CMK (cell line): ENCODE data around the gene HS2ST1.
A peak's percentile ranks its signal among the peaks of the same experiment; 100 is the strongest.
"Not testable (repeated sequence)": the region's sequence is repeated elsewhere in the genome, so short reads cannot be mapped to it uniquely, and the experiment has no call there.

Experiments
- DNase-seq: peaks from one replicate; pipeline ENCODE4 v3.0.0-alpha.2; 2010; ENCODE audit warnings: low read depth

HS2ST1 gene

DNA sequence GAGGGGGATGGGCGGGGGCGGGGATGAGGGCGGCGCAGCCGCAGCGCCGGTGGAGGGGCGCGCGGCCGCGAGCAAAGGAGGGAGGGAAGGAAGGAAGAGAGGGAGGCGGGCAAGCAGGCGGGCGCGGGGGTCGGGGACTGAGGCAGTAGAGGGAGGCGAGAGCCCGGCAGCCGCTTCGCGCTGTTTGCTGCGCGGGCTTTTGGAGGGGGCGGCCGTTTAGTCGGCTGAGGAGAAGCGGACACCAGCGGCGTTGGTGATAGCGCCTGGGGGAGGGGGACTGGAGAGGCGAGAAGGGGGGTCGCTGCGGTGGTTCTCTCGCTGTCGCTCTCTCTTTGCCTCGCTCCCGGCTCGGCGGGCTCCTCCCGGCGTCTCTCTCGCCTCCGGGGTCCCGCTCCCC is at the start of gene HS2ST1:
HS2ST1 (plus strand) TSS at position 35 of the 397 bp plus-strand sequence.
- no peak for DNase-seq

DNA sequence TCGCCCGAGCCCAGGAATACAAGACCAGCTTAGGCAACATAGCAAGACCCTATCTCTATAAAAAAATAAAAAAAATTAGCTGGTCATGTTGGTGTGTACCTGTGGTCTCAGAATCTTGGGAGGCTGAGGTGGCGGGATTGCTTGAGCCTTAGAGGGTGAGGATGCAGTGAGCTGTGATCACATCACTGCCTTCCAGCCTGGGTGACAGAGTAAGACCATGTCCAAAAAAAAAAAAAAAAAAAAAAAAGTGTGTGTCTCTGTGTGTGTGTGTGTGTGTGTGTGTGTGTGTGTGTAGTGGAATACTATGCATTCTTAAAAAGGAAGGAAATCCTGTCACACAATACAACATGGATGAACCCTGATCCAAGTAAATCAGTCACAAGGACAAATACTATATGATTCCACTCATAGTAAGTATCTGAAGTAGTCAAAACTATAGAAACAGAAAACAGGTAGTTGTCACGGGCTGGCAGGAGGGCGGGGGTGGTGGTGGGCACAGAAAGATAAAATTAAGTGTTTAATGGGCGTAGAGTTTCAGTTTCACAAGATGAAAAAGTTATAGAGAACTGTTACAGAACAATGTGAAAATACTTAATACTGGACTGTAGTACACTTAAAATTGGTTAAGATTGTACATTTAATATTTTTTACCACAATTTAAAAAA is 48.3 kb upstream of the HS2ST1 start:
- no peak for DNase-seq

DNA sequence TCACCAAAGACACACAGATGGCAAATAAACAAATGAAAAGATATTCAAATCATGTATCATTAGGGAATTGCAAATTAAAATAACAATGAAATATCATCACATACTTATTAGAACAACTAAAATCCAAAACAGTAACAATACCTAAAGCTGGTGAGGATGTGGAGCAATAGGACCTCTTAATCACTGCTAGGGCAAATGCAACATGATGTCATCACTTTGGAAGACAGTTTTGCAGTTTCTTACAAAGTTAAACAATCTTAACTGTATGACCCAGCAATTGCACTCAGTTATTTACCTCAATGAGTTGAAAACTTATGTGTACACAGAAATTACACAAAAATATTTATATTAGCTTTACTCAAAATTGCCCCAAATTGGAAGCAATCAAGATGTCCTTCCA is 47.8 kb upstream of the HS2ST1 start:
- DNase-seq: no peak

DNA sequence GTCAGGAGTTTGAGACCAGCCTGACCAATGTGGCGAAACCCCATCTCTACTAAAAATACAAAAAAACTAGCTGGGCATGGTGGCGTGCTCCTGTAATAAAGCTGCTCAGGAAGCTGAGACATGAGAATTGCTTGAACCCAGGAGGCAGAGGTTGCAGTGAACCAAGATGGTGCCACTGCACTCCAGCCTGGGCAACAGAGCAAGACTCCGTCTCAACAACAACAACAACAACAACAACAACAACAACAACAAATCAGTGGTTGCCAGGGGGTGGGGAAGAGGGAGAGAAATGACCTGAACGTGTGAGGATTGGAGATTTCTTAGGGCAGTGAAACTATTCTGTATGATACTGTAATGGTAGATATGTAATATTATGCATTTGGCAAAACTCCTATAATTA is 47.2 kb upstream of the HS2ST1 start:
- DNase-seq: not testable (repeated sequence)

DNA sequence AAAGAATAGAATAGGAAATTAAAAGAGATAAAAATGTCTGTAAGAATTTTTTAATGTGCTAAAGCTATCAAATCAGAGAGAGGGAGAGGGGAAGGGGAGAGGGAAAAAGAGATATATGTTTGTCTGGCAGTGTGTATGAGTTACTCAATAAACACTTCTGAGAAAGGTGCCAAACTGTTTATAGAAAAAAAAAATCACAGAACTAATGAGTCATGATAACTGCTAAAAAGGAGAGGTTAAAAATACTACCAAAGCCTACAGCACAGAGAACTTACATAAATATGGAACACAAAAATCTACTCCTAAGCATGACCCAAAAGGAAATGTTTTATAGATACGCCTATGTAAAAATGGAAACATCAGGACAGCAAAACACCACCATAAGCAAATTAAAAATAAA is 46.0 kb upstream of the HS2ST1 start:
- no peak for DNase-seq

DNA sequence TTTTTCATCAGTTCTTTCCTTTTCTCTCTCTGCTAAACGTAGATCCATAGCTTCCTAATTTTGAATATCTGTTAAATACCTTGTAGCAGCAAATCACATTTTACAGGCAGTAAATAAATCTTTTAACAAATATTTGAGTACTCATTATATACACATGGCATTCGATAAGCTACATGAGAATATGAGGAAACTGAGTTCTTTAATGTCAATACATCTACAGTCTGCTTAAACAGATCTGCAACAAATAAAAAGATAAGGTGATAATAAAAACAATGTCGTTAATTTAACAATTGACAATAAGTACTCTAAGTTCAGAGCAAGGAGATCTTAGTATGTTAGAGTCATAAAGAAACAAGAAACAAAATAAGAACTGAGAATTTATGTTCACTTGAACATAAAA is 43.4 kb upstream of the HS2ST1 start:
- DNase-seq: no peak

DNA sequence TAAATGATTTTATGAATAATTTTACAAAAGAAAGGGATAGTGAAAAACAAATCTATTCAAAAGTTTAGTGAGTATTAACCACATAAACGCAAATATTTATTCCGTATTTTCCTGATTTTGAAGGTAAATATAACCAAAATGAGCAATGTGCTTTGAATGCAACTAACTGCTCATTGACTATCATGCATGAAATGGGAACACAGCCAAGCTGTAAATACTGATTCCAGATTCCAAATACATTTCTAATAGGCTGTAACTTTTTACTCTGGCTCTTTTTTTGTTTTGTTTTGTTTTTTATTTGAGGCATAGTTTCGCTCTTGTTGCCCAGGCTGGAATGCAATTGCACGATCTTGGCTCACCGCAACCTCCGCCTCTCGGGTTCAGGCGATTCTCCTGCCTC is 42.3 kb upstream of the HS2ST1 start:
- no peak for DNase-seq

DNA sequence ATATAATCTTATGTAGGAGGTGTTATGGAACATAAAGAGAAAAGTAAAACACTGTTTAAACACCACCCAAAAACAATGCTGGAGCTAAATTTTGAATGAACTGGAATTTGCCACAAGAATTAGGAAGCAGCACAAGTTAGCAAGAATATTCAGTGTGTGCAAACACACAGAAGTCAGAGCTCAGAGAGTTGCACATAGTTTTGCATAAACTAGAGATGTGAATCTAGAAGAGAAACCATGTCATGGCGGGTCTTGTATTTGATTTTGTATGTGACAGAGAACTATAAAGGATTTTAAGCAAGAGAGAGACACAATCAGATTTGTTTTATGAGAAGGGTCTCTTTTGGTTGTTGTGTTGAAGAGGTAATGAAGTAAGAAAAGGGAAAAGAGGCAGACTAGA is 38.7 kb upstream of the HS2ST1 start:
- no peak for DNase-seq

DNA sequence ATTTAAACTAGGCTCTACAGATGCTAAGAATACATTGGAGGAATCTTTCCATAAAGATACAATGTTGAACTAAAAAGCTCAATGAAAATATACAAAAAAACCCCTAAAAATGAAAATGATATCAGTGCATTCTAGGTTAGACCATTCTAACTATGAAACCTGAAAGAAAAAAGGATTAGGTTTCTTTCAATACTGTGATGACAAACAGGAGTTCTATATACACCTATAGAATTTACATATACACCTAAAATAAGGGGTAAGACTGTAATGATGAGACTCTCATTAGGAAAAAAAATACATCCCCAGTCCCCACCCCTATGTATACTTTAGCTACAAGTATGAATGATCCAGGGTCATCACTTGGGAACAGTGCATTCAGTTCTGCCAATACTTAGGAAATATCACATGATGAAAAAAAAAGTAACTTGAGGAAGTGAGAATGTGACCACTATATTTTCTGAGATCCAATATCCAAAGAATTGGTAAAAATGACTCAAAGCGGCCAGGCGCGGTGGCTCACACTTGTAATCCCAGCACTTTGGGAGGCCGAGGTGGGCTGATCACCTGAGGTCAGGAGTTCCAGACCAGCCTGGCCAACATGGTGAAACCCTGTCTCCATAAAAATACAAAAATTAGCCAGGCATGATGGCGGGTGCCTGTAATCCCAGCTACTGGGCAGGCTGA is 26.8 kb upstream of the HS2ST1 start:
- no peak for DNase-seq

DNA sequence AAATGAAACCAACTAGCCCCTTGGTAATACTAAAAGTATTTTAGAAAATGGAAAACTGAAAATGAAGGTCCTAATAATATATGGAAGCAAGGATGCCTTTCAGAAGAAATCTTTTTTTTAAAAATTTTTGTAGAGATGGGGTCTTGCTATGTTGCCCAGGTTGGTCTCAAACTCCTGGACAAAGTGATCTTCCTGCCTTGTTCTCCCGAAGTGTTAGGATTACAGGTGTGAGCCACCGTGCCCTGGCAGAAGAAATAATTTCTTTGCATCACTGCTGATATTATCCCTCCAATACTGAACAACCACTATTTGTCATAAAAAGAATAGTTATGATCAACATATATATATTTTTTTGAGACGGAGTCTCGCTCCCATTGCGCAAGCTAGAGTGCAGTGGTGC is 26.1 kb upstream of the HS2ST1 start:
- DNase-seq: no peak

DNA sequence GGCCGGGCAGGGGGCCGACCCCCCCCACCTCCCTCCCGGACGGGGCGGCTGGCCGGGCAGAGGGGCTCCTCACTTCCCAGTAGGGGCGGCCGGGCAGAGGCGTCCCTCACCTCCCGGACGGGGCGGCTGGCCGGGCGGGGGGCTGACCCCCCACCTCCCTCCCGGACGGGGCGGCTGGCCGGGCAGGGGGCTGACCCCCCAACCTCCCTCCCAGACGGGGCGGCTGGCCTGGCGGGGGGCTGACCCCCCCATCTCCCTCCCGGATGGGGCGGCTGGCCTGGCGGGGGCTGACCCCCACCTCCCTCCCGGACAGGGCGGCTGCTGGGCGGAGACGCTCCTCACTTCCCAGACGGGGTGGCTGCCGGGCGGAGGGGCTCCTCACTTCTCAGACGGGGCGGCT is 15.0 kb upstream of the HS2ST1 start:
- not testable (repeated sequence) for DNase-seq

DNA sequence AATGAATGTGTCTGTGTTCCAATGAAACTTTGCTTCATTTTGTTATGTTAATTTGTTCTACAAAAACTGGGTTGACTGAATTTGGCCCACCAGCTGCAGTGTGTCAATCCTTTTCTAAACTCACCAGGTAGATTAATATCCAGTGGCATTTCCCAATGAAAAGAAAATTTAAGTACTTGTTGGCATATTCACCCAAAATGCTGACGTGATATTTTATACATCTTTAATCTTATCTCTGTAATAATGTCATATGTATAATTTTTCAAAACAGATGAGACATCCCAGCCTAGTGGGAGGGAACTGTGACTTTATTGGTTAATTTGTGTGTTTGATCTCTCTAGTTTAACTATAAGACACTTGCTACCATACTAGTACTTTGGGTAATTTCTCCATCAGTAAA is 8.6 kb upstream of the HS2ST1 start:
- DNase-seq: no peak

DNA sequence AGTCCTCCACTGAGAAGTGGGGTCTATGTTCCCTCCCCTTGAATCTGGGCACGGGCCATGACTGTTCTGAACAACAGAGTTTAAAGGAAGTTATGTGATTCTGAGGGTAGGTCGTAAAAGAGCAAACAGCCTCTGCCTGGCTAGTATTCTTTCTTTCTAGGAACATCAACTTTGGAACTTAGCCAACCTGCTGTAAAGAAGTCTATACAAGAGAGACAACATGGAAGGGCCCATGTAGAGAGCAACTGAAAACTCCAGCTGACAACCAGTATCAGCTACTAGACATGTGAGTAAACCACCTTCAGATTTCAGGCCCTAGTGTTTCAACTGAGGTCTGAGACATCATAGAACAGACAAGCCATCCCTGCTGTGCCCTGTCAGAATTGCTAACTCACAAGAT is 8.0 kb upstream of the HS2ST1 start:
- no peak for DNase-seq

DNA sequence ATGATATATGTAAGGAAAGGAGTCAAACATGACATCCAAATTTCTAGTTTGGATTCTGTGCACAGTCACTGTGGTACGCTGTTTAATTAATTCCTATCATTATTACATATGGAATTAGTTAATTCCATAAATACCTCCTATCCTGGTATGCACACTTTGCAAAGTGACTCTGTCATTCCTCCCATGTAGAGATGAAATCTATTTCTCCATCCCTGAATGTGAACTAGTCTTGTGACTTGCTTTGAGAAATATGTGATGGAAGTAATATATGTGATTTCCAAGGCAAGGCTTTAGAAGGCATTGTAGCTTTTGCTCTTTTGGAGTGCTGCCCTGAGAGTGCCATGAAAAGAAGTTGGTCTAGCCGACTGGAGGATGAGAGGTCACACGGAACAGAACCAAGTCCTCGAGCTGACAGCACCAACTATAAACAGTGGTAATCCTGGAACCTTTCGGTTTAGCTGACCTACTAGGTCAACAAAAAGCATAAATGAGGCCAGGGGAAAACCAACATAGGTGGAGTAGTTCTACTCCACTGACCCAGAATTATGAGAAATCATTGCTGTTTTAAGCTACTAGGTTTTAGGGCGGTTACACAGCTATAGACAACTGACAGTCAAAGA is 2.0 kb upstream of the HS2ST1 start:
- DNase-seq: no peak

DNA sequence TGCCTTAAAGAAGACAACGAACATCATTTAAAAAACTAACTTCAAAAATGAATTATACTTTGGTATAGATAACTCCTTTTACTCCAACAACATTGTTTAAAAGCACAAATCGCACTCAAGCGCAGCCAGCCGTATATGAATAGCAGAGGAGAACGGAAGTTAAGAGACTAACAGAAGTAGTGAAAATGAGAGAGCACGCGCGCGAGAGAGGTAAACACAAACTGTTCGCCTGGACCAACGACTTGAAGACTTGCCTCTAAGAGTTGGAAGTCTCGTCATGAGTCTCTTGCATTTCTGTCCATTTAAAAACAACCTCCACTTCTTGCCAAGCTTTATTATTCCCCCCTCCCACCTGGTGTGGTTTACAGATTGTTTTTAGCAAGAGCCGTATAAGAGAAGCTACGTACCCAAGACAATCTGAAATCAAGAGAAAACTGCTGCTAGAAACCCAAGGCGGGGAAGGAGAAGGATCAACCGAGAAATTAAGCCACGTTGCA is 988 bp upstream of the HS2ST1 start:
- peak; percentile 22 for DNase-seq

DNA sequence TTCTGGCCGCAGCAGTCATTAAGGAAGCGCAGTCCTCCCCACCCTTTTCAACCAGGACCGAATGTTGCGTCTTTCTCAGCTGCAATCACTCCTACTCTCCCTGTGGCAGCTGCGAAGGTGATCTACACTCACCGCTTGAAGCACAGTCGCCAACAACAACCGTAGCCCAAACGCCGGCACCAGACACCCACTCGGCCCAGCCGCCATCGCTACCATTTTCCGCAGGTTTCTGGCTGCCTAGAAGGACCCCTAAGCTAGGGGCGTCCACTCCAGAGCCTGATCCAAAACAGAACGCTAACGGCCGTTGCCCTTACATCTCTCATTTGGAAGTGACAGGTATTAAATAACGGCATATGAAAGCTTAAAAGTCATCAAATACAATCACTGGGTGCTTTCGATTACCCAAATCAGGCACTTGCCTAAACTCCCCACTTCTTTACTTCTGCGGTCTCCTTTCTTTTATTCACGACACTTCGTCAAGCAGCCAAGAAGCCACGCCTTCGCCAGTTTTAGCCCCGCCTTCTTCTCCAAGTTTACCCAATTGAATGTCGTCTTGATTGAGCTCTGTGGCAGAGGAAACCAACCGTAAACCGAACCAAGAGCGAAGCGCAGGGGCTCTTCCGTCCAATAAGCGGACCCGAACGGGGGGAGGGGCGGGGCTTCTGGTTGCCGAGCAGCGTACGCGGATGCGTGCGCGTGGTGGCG is 387 bp upstream of the HS2ST1 start, which contains the start of gene SELENOF:
SELENOF (minus strand) TSS at position 231 of the 705 bp plus-strand sequence; CDS start at position 216, 15 bp downstream.
- DNase-seq: peak; percentile 99

DNA sequence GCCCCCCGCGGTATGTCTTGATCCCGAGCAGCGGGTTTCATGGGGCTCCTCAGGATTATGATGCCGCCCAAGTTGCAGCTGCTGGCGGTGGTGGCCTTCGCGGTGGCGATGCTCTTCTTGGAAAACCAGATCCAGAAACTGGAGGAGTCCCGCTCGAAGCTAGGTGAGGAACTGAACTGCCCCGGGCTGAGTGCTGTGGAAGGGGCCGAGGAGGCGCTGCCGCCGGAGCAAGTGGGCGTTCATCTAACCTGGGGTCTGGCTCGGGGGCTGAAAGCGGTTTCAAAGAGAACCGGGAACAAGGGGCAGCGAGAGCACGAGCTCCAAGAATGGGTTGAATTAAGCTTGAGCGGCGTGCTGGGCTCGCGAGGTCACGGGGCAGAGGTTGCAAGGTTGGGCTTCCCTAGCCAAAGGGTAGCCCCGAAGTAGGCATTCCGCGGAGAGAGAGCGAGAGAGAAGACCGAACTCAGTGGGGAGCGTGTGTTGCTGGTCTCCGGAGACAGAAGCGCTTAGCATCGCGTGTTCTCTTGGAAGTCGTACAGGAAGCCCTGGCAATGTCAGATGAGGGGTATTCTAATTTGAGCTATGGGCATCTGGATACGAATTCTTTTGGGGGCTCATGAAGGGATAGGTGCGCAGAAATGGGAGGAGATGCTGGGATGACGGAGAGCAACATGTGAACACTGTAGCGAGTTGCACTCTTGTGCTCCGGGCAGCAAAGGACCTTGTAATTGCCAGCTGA is 732 bp downstream of the HS2ST1 start:
- peak; percentile 11 for DNase-seq

DNA sequence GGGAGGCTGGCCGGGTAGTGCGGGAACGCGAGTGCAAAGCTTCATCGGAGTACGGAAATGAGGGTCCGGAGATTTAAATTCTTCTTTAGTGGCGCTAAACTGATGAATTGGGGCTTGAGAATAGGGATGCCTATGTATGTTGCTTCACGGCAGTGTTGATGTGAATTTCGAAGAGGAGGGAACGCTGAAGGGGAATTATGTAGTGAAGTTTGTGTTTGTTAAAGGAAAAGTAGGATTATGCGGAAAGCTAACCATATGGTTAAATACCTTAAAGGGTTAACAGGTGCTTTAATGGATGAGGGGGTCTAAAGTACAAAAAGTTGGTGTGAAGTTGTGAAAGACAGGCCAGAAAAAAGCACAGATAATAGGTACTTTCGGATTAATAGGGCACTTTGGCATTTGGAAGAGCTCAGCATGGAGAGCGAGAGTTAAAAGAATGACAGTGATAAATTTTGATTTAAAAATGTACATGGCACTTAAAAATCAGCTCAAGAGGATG is 1.4 kb downstream of the HS2ST1 start:
- no peak for DNase-seq

DNA sequence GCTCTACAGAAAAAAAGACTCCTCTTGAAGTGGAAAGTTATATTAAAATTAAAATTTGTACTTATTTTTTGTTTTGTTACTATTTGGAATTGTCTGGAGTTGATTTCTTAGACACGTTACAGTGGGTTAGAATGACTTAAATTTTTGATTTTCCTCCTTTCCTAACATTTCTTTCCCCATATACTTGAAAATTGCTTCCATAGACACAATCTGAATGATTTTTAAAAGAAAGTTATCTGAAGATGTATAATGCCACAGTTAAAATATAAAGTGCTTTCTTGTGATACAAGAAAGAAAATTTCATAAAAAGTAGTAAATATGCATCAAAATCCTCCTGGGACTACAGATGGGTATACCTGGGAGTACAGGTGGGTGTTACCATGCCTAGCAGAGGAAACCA is 2.3 kb downstream of the HS2ST1 start:
- no peak for DNase-seq

DNA sequence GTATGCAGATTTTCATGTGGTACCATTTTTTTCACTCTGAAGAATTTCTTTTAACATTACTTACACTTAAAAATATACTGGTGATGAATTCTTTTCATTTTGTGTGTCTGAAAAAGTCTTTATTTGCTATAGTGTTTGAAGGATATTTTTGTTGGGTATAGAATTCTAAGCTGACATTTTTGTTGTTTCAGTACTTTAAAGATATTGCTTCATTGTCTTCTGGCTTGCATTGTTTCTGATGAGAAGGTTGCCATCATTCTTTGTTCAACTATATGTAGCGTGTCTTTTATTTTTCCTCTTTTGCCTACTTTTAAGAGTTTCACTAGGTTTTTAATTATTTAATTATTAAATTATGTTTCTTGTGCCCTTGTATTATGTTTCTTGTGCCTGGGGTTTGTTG is 8.0 kb downstream of the HS2ST1 start:
- DNase-seq: no peak

DNA sequence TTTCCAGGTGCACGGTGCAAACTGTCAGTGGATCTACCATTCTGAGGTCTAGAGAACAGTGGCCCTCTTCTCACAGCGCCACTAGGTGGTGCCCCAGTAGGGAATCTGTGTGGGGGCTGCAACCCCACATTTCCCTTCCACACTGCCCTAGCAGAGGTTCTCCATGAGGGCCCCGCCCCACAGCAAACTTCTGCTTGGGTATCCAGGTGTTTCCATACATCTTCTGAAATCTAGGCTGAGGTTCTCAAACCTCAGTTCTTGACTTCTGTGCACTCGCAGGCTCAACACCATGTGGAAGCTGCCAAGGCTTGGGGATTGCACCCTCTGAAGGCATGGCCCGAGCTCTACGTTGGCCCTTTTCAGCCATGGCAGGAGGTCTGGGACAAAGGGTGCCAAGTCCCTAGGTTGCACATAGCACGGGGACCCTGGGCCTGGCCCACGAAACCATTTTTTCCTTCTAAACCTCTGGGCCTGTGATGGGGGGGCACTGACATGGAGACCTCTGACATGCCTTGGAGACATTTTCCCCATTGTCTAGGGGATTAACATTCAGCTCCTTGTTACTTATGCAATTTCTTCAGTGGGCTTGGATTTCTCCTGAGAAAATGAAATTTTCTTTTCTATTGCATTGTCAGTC is 10.0 kb downstream of the HS2ST1 start:
- no peak for DNase-seq
